Left forelimb (tissue), 1 donor: ENCODE results near the gene TMEM37.
"Not testable (repeated sequence)": the region's sequence is repeated elsewhere in the genome, so short reads cannot be mapped to it uniquely, and the experiment has no call there.

Experiments used
- DNase-seq: peaks from one replicate; pipeline ENCODE4 v3.0.0-alpha.2; 2018; ENCODE audit warnings: low spot score

Gene TMEM37

GRCh38 chr2:119431155-119431975, at the start of gene TMEM37:
Gene TMEM37, plus strand, starts transcription at chr2:119431854. Its CDS starts 50 bp downstream, at chr2:119431904.
- peak; percentile 81 for DNase-seq

- DNase-seq: no peak
Observed at GRCh38 chr2:119383410-119384140, 48.1 kb upstream of the TMEM37 start.

- DNase-seq: no peak
Observed at GRCh38 chr2:119384971-119385370, 46.7 kb upstream of the TMEM37 start.

- DNase-seq: no peak
Observed at GRCh38 chr2:119385466-119385865, 46.2 kb upstream of the TMEM37 start.

GRCh38 chr2:119387381-119388129, 44.1 kb upstream of the TMEM37 start:
- DNase-seq: peak; percentile 52

- DNase-seq: no peak
Observed at GRCh38 chr2:119389615-119390306, 41.9 kb upstream of the TMEM37 start.

GRCh38 chr2:119393971-119394748, 37.5 kb upstream of the TMEM37 start:
- no peak for DNase-seq

- no peak for DNase-seq
Observed at GRCh38 chr2:119397196-119397595, 34.5 kb upstream of the TMEM37 start.

- DNase-seq: no peak
Observed at GRCh38 chr2:119402106-119402505, 29.5 kb upstream of the TMEM37 start.

- no peak for DNase-seq
Observed at GRCh38 chr2:119402645-119403560, 28.8 kb upstream of the TMEM37 start.

- not testable (repeated sequence) for DNase-seq
Observed at GRCh38 chr2:119403618-119404017, 28.0 kb upstream of the TMEM37 start.

- DNase-seq: no peak
Observed at GRCh38 chr2:119405151-119405550, 26.5 kb upstream of the TMEM37 start.

GRCh38 chr2:119407430-119408220, 24.0 kb upstream of the TMEM37 start:
- no peak for DNase-seq

GRCh38 chr2:119408221-119408619, 23.4 kb upstream of the TMEM37 start:
- no peak for DNase-seq

GRCh38 chr2:119409506-119409905, 22.1 kb upstream of the TMEM37 start:
- no peak for DNase-seq

- DNase-seq: no peak
Observed at GRCh38 chr2:119414894-119415293, 16.8 kb upstream of the TMEM37 start.

GRCh38 chr2:119415630-119416029, 16.0 kb upstream of the TMEM37 start:
- DNase-seq: no peak

GRCh38 chr2:119416299-119416923, 15.2 kb upstream of the TMEM37 start:
- DNase-seq: no peak

GRCh38 chr2:119417908-119418307, 13.7 kb upstream of the TMEM37 start:
- DNase-seq: no peak
